ENCODE measurements around the gene CCDC187.

DNA sequence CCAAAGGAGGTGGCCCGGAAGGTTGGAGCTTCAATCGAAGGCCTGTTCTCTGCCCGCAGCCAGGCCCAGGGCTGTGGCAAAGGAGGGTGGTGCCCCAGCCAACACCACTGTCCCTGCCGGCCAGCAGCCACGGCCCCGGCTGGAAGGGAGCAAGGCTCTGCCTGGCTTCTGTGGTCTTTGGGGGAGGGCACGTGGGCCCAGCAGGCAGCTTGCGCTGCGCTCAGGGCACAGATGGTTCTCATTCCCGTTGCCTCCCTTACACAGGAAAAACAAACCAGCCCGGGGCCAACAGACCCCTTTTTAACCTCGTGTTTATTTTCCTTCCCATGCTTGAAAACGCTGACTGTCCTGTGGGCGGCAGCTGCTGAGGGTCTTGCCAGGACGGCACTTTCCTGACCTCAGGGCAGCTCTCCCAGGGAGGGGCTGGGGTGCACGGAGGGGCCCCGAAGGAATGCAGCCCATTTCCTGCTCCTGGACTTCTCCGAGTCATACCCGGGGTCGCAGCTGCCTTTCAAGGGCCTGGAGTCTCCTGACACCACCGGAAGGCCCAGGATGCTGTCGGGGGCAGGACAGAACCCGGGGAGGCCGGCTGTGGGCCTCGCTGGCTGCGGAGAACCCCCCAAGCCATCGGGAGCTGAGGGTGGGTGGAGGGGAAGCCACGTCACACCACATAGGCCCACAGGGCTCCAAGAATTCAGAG, 22.3 kb upstream of the CCDC187 start:
- TF ChIP-seq EP300 (IDR thresholded peaks at IDR 0.05) (no peak), POLR2A (IDR thresholded peaks at IDR 0.05) (no peak)
- TF ChIP-seq, protein P1, sequence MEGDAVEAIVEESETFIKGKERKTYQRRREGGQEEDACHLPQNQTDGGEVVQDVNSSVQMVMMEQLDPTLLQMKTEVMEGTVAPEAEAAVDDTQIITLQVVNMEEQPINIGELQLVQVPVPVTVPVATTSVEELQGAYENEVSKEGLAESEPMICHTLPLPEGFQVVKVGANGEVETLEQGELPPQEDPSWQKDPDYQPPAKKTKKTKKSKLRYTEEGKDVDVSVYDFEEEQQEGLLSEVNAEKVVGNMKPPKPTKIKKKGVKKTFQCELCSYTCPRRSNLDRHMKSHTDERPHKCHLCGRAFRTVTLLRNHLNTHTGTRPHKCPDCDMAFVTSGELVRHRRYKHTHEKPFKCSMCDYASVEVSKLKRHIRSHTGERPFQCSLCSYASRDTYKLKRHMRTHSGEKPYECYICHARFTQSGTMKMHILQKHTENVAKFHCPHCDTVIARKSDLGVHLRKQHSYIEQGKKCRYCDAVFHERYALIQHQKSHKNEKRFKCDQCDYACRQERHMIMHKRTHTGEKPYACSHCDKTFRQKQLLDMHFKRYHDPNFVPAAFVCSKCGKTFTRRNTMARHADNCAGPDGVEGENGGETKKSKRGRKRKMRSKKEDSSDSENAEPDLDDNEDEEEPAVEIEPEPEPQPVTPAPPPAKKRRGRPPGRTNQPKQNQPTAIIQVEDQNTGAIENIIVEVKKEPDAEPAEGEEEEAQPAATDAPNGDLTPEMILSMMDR (IDR thresholded peaks at IDR 0.05) = no peak
